ENCODE results near the gene ALLC. TPM values are rescaled to one million over a fixed set of nuclear protein-coding genes. Genes with fewer than 3 reads are reported as not detected.

Gene ALLC
- polyA plus RNA-seq, 1 of the 3 experiments (the other 2 are of a cell fraction): not detected

DNA sequence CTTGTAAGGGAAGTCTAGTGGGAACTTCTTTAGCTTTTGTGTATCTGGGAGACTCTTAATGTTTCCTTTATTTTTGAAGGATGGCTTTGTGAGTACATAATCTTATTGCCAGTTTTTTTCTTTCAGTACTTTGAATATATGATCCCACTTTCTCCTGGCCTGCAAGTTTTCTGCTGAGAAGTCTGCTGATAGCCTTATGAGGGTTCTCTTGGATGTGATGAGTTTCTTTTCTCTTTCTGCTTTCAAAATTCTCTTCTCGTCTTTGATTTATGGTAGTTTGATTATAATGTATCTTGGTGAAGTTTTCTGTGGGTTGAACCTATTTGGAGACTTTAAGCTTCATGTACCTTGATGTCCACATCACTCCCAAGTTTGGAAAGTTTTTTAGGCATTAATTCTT is 35.0 kb upstream of the ALLC start:
- Histone ChIP-seq H4K20me1 (ENCODE audit: insufficient read depth) (no peaks in the 10 kb centered on the region), H3K27me3 (ENCODE audit: insufficient read depth) (no peaks in the 10 kb centered on the region), H3F3A (replicated peaks; ENCODE audit: insufficient read depth) (no peaks in the 10 kb centered on the region), H3K4me1 (ENCODE audit: control insufficient read depth in 1 of 2, insufficient read depth in 2 of 2, low read depth in 1 of 2, low read length in 1 of 2) (peaks cover 0 to 4% of the 10 kb centered on the region in 2 experiments; a peak in 2 of 4 replicates), H3K9me3 (no peaks in the 10 kb centered on the region), H3K36me3 (replicated peaks in 1 of 2; ENCODE audit: control insufficient read depth in 1 of 2, insufficient read depth in 2 of 2, low read length in 1 of 2) (peaks cover 0 to 4% of the 10 kb centered on the region in 2 experiments), H2AFZ (ENCODE audit: low read depth) (no peak overlapping the region), H3K79me2 (ENCODE audit: insufficient read depth) (no peaks in the 10 kb centered on the region), H3K4me2 (no peak overlapping the region), H3K9ac (no peak overlapping the region), H3K27ac (ENCODE audit: low read depth in 2 of 2, low read length in 1 of 2) (no peak overlapping the region), H3K4me3 (ENCODE audit: low read depth in 2 of 2, low read length in 1 of 2) (no peak overlapping the region), H3K9me2 (no peaks in the 10 kb centered on the region)
- TF ChIP-seq FOSL2 (IDR thresholded peaks at IDR 0.05; ENCODE audit: borderline replicate concordance, low read depth) (no peak), SIN3A (IDR thresholded peaks at IDR 0.05; ENCODE audit: borderline replicate concordance, low read depth, low read length) (no peak), RFX5 (IDR thresholded peaks at IDR 0.05; ENCODE audit: low read length) (no peak), YY1 (IDR thresholded peaks at IDR 0.05; ENCODE audit: low read depth) (no peak), CHD2 (IDR thresholded peaks at IDR 0.05; ENCODE audit: low read length, partially characterized antibody) (no peak), TEAD4 (IDR thresholded peaks at IDR 0.05; ENCODE audit: borderline replicate concordance, insufficient read depth) (no peak), EP300 (IDR thresholded peaks at IDR 0.05; ENCODE audit: borderline replicate concordance in 1 of 2, low read depth in 1 of 2, low read length in 1 of 2) (no peak), FOXJ3 (CRISPR knock-in tag; IDR thresholded peaks at IDR 0.05) (no peak), NFIC (IDR thresholded peaks at IDR 0.05; ENCODE audit: borderline replicate concordance) (no peak)
- TF ChIP-seq, protein P1, sequence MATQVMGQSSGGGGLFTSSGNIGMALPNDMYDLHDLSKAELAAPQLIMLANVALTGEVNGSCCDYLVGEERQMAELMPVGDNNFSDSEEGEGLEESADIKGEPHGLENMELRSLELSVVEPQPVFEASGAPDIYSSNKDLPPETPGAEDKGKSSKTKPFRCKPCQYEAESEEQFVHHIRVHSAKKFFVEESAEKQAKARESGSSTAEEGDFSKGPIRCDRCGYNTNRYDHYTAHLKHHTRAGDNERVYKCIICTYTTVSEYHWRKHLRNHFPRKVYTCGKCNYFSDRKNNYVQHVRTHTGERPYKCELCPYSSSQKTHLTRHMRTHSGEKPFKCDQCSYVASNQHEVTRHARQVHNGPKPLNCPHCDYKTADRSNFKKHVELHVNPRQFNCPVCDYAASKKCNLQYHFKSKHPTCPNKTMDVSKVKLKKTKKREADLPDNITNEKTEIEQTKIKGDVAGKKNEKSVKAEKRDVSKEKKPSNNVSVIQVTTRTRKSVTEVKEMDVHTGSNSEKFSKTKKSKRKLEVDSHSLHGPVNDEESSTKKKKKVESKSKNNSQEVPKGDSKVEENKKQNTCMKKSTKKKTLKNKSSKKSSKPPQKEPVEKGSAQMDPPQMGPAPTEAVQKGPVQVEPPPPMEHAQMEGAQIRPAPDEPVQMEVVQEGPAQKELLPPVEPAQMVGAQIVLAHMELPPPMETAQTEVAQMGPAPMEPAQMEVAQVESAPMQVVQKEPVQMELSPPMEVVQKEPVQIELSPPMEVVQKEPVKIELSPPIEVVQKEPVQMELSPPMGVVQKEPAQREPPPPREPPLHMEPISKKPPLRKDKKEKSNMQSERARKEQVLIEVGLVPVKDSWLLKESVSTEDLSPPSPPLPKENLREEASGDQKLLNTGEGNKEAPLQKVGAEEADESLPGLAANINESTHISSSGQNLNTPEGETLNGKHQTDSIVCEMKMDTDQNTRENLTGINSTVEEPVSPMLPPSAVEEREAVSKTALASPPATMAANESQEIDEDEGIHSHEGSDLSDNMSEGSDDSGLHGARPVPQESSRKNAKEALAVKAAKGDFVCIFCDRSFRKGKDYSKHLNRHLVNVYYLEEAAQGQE (IDR thresholded peaks at IDR 0.05; ENCODE audit: low read depth, low read length): no peak
- DNase-seq: no peak
- POLR2A ChIA-PET: no interaction called here
- CTCF ChIA-PET: no interaction called here
- 47% methylated on average over 1 of the region's 1 CpG for WGBS (ENCODE audit: low lambda C conversion rate)

DNA sequence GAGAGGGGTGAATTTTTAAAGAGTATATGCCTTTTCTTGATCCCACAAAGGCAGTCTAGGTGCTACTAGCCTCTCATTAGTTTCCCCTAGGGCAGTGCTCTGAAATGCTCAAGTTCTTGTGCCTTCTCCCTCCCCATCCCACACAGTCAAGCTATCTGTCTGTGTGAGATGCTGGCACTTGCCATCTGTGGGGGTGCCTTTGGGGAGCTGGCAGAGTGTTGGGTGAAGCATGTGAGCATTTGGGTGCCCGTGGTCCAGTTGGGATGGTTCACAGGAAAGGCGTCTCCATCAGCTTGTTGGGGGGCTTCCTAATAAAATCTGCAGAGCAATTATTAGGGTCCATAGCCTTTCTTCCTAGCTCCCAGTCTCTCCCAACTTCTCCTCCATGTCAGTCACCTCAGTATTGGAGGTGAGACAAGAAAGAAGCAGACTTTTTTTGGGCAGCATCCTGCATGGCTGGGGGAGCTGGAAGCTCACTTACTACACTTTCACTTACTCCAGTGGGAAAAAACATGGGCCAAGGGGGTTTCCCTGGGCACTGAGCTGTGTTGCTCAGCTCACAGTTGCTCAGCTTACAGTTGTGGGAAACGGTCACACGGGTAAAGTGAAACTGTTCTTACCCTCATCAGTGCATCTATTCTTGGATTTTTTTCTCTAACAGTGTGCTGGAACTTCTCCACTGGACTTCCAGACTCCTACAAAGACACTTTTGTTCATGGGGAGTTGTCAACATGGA is 33.8 kb upstream of the ALLC start:
- WGBS (ENCODE audit: low lambda C conversion rate): 61% methylated on average over 4 of the region's 4 CpGs
- Histone ChIP-seq H3K27ac (ENCODE audit: low read depth in 2 of 2, low read length in 1 of 2) (no peak overlapping the region), H3K27me3 (ENCODE audit: insufficient read depth) (no peaks in the 10 kb centered on the region), H3K9ac (no peak overlapping the region), H3K9me3 (no peaks in the 10 kb centered on the region), H3K36me3 (replicated peaks in 1 of 2; ENCODE audit: control insufficient read depth in 1 of 2, insufficient read depth in 2 of 2, low read length in 1 of 2) (peaks cover 0 to 4% of the 10 kb centered on the region in 2 experiments), H3K4me3 (ENCODE audit: low read depth in 2 of 2, low read length in 1 of 2) (no peak overlapping the region), H3K4me1 (ENCODE audit: control insufficient read depth in 1 of 2, insufficient read depth in 2 of 2, low read depth in 1 of 2, low read length in 1 of 2) (no peaks in the 10 kb centered on the region; a peak in 1 of 4 replicates), H4K20me1 (ENCODE audit: insufficient read depth) (no peaks in the 10 kb centered on the region), H3F3A (replicated peaks; ENCODE audit: insufficient read depth) (no peaks in the 10 kb centered on the region), H2AFZ (ENCODE audit: low read depth) (no peak overlapping the region), H3K4me2 (no peak overlapping the region), H3K79me2 (ENCODE audit: insufficient read depth) (no peaks in the 10 kb centered on the region), H3K9me2 (no peaks in the 10 kb centered on the region)
- ChIA-PET POLR2A (no interaction called here), CTCF (no interaction called here)
- no peak for DNase-seq
- TF ChIP-seq GABPA (IDR thresholded peaks at IDR 0.05; ENCODE audit: low read depth): no peak
- TF ChIP-seq FOXJ3 (CRISPR knock-in tag; IDR thresholded peaks at IDR 0.05): no peak
- TF ChIP-seq GATA2 (CRISPR knock-in tag; IDR thresholded peaks at IDR 0.05): no peak
- TF ChIP-seq, protein P2, sequence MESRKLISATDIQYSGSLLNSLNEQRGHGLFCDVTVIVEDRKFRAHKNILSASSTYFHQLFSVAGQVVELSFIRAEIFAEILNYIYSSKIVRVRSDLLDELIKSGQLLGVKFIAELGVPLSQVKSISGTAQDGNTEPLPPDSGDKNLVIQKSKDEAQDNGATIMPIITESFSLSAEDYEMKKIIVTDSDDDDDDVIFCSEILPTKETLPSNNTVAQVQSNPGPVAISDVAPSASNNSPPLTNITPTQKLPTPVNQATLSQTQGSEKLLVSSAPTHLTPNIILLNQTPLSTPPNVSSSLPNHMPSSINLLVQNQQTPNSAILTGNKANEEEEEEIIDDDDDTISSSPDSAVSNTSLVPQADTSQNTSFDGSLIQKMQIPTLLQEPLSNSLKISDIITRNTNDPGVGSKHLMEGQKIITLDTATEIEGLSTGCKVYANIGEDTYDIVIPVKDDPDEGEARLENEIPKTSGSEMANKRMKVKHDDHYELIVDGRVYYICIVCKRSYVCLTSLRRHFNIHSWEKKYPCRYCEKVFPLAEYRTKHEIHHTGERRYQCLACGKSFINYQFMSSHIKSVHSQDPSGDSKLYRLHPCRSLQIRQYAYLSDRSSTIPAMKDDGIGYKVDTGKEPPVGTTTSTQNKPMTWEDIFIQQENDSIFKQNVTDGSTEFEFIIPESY (IDR thresholded peaks at IDR 0.05; ENCODE audit: borderline replicate concordance, low read depth): no peak
